IPS DF 6.9 (cell line): ENCODE results near the gene UCHL3.

Source experiments
- DNase-seq: peaks from one replicate; pipeline ENCODE4 v3.0.0-alpha.2; 2013; ENCODE audit warnings: low read depth, low spot score
- H3K27ac ChIP-seq: one replicate; pipeline ENCODE4 v1.5.1; 2013; ENCODE audit warnings: low read length, control low read depth
- H3K27me3 ChIP-seq: 2 replicates; pipeline ENCODE4 v1.6.1; 2013; ENCODE audit warnings: mild to moderate bottlenecking, low read length; ENCODE audit not compliant: control insufficient read depth, insufficient read depth
- H3K36me3 ChIP-seq: 2 replicates; pipeline ENCODE4 v1.6.1; 2013; ENCODE audit warnings: low read length; ENCODE audit not compliant: control insufficient read depth, insufficient read depth
- H3K4me1 ChIP-seq: 2 replicates; pipeline ENCODE4 v1.6.1; 2013; ENCODE audit warnings: low read length; ENCODE audit not compliant: control insufficient read depth, insufficient read depth
- H3K4me3 ChIP-seq: 2 replicates; pipeline ENCODE4 v1.5.1; 2013; ENCODE audit warnings: mild to moderate bottlenecking, low read length
- H3K9me3 ChIP-seq: 2 replicates; pipeline ENCODE4 v1.6.1; 2013; ENCODE audit warnings: low read length, inconsistent platforms; ENCODE audit not compliant: control insufficient read depth, insufficient read depth
- WGBS: extraction: QIAGEN DNeasy Blood & Tissue Kit; methylation state at CpG from one replicate; pipeline ENCODE4 v1.1.7; 2013; ENCODE audit warnings: mixed read lengths, missing lambda C conversion rate; ENCODE audit not compliant: insufficient read length, insufficient coverage; 5-methylcytosine and 5-hydroxymethylcytosine counted together

Gene UCHL3

DNA sequence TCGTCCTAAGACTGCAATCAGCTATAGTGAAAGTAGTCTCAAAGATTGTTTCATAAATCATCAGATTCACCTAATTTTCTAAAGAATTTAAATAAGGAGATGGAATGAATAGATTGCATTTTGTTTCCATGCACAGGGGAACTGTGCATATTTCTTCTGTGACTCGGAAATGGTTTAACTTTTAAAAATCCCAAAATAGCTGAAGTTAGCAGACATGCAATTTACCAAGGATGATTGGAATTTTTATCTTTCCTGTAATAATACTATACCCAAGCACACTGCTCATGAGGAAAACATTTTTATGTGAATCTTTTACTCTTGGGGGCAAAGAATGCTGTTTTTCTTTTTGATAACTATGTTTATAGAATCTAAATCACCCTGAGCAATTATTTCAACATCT is 71.6 kb downstream of the UCHL3 start:
- Histone ChIP-seq H3K9me3 (no peaks in the 10 kb centered on the region), H3K4me1 (no peaks in the 10 kb centered on the region), H3K36me3 (no peaks in the 10 kb centered on the region), H3K4me3 (no peak overlapping the region), H3K27me3 (no peaks in the 10 kb centered on the region), H3K27ac (no peak overlapping the region)
- WGBS: no CpG with 5 or more reads among the region's 2 CpGs
- no peak for DNase-seq

DNA sequence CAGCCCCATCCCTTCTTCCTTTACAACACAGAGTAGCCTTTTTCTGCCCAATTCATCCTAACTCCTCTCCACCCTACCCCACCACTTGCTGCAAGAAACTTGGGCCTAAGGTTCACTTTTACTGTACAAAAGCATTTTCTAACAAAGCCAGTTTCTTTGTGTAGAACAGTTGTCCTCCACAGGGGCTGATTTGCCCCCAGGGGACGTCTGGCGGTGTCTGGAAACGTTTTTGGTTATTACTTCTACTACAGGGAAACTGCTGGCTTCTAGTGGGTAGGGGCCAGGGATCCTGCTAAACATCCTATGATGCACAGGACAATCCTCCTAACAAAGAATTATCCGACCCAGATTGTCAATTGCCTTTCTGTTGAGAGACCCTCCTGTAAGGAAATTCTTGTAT is 79.2 kb downstream of the UCHL3 start:
- H3K9me3 ChIP-seq: no peaks in the 10 kb centered on the region
- H3K4me3 ChIP-seq: no peak overlapping the region
- no peaks in the 10 kb centered on the region for H3K27me3 ChIP-seq
- H3K36me3 ChIP-seq: no peaks in the 10 kb centered on the region
- no peak overlapping the region for H3K27ac ChIP-seq
- WGBS: no CpG with 5 or more reads among the region's 4 CpGs
- H3K4me1 ChIP-seq: no peaks in the 10 kb centered on the region
- no peak for DNase-seq

DNA sequence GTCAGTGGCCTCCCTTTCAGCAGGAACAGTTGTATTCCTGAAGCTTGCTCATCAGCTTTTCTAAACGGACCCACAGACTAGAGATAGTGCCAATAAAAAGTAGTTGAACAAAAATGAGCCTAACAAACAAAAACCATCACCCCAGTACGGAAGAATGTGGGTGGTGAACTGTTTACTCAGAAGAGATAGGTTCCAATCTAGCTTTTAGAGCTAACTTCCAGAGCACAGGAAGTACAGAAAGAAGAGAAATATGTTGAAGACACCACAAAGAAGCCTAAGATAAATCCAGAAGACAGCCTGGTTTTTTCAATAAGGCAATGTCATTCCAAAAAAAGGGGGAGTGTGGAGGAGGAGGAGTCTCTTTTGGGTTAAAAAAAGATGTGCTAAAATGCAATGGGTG is 83.7 kb downstream of the UCHL3 start:
- 0 out of 2 replicates have a peak, but pooled peaks cover 2% of the 10 kb centered on the region for H3K4me1 ChIP-seq
- H3K4me3 ChIP-seq: no peak overlapping the region
- H3K27me3 ChIP-seq: peaks cover 2% of the 10 kb centered on the region; the same call in 1 of the 2 replicates
- H3K36me3 ChIP-seq: no peaks in the 10 kb centered on the region
- H3K27ac ChIP-seq: no peak overlapping the region
- no CpG with 5 or more reads among the region's 2 CpGs for WGBS
- DNase-seq: no peak
- H3K9me3 ChIP-seq: no peaks in the 10 kb centered on the region

- Histone ChIP-seq H3K9me3 (no peaks in the 10 kb centered on the region), H3K27ac (no peak overlapping the region)
- no peak for DNase-seq
These were observed 85.7 kb downstream of the UCHL3 start for GRCh38 chr13:75635101-75635827.

DNA sequence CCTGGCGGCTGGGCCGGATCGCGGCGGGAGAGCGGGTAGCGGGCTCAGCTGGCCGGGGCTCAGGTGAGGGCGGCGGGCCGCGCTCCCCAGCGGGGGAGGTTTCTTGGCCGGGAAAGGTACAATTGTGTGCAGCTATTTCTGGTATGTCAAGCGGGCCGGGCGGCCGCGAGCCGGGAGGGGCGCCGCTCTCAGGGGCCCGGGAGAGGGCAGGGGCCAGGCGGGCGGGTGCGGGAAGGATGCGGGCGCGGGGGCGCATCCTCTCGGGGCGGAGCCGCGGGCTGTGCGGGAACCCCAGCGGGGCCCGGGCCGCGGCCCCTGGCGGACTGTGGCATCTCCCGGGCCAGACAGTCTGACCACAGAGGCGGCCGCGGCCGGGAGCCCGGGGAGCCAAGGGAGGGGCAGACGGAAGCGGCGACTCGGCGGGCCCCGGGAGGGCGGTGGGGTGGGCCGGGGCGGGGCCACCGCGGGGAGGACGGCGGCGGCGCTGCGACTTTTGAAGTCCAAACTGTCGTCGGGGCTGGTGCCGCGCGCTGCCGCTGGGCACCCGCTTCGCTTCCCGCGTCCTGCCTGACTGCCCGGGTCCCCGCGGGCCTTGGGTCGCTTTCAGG is 86.3 kb downstream of the UCHL3 start, which contains the start of gene LMO7:
Gene LMO7, plus strand, starts transcription at position 503 of the 608 bp plus-strand sequence. CDS start 328 bp downstream, outside the sequence.
- H3K27me3 ChIP-seq: peaks cover 2% of the 10 kb centered on the region; the same call in 1 of the 2 replicates

More at GRCh38 chr13:75635101-75635827, 85.7 kb downstream of the UCHL3 start:
- peak overlapping the region; percentile 71 for H3K4me3 ChIP-seq
- H3K4me1 ChIP-seq: peaks cover 2% of the 10 kb centered on the region; the same call in 1 of the 2 replicates
- H3K27me3 ChIP-seq: peaks cover 2% of the 10 kb centered on the region; the same call in 1 of the 2 replicates
- no CpG with 5 or more reads among the region's 49 CpGs for WGBS
- no peaks in the 10 kb centered on the region for H3K36me3 ChIP-seq

DNA sequence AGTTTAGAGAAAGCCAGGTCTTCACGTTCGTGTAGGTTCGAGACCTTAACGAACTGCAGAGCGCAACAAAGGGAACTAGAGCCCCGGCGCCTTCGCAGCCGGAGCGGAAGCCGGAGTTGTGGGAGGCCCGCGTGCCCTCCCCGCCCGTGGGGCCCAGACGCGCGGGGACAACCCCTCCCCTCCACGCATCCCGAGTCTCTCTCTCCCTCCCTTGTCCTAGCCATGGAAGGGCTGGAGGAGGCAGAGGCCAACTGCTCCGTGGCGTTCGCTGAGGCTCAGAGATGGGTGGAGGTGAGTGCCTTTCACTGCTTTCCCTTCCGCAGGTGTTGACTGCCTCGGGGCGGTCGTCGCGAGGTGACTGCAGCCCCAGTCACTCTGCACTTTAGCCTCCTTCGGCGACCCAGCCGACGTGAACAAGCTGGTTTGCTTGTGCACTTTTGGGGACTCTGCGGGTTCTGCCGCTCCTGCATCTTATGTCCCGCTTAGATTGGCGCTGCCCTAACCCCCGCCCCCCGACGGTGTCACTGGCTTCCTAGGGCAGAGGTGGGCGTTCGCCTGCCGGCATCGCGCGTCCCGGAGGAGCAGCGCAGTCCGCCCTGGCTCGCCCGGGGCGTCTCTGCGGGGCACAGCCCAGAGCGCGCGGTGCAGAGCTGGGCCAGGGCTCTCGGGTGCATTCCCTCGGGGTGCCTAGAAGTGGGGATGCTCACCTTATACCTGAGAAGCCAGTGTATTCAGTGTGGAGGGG is 87.0 kb downstream of the UCHL3 start:
- H3K9me3 ChIP-seq: no peaks in the 10 kb centered on the region
- peaks cover 2% of the 10 kb centered on the region; the same call in 1 of the 2 replicates for H3K27me3 ChIP-seq
- DNase-seq: no peak
- peak overlapping the region; percentile 71 for H3K4me3 ChIP-seq
- WGBS: no CpG with 5 or more reads among the region's 58 CpGs
- H3K4me1 ChIP-seq: peaks cover 4% of the 10 kb centered on the region
- no peak overlapping the region for H3K27ac ChIP-seq
- no peaks in the 10 kb centered on the region for H3K36me3 ChIP-seq

More for the DNA sequence above, 86.3 kb downstream of the UCHL3 start, which contains the start of gene LMO7:
- Histone ChIP-seq H3K36me3 (no peaks in the 10 kb centered on the region), H3K9me3 (no peaks in the 10 kb centered on the region), H3K27ac (no peak within 1 kb of the TSS), H3K4me1 (peaks cover 2% of the 10 kb centered on the region), H3K4me3 (peak within 1 kb of the TSS; percentile 71)
- WGBS: no CpG with 5 or more reads among the region's 76 CpGs
- DNase-seq: no peak

GRCh38 chr13:75637181-75637750 is 87.7 kb downstream of the UCHL3 start:
- no peak for DNase-seq
- no peak overlapping the region for H3K27ac ChIP-seq
- peaks cover 2% of the 10 kb centered on the region; the same call in 1 of the 2 replicates for H3K27me3 ChIP-seq
- no peaks in the 10 kb centered on the region for H3K9me3 ChIP-seq
- peaks cover 4% of the 10 kb centered on the region for H3K4me1 ChIP-seq
- H3K4me3 ChIP-seq: peak overlapping the region; percentile 71; the same call in 1 of the 2 replicates
- no peaks in the 10 kb centered on the region for H3K36me3 ChIP-seq
- no CpG with 5 or more reads among the region's 17 CpGs for WGBS

DNA sequence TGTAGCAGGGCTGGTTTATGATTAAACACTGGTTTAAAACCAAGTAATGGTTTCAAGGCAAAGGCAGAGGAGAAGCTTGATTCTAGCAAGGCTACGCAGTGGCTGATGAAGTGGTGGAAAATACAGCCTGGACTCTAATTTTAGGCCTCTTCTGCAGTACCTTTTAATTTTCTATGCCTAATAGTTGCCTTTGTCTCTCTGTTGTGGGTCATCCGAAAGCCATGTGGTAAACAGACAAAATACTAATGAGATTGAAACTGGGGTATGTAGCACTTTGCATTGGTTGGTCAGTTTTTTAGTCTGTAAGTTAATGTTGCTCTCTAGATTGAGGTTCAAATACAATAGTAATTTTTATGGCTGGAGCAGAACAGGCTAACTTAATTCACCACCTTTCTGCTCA is 89.9 kb downstream of the UCHL3 start:
- H3K4me3 ChIP-seq: no peak overlapping the region
- WGBS: no CpG with 5 or more reads among the region's 2 CpGs
- peaks cover 4% of the 10 kb centered on the region for H3K4me1 ChIP-seq

DNA sequence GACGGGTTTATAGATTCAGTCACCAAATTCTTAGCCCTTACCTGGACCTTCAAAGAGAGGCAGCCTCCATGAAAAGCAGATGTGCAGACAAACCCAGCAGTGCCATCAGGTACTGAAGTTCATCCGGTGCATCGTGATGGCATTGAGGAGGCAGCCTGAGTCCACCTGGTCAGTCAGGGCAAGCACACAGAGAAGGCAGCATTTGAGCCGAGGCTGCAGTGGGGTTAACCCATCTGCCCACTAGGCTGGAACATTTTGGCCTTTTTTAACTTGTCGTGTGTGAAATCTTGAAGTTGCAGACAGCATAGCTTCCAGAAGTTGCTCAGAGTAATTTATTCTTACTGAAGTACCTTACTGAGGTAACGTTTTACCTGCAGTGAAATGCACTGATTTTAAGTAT is 91.4 kb downstream of the UCHL3 start:
- no peak overlapping the region for H3K4me3 ChIP-seq
- H3K27ac ChIP-seq: no peak overlapping the region
- DNase-seq: no peak
- no CpG with 5 or more reads among the region's 6 CpGs for WGBS
- no peaks in the 10 kb centered on the region for H3K36me3 ChIP-seq
- no peaks in the 10 kb centered on the region for H3K9me3 ChIP-seq
- peaks cover 1% of the 10 kb centered on the region for H3K4me1 ChIP-seq
- H3K27me3 ChIP-seq: peaks cover 2% of the 10 kb centered on the region; the same call in 1 of the 2 replicates

More for the DNA sequence above, 89.9 kb downstream of the UCHL3 start:
- no peak for DNase-seq
- no peak overlapping the region for H3K27ac ChIP-seq
- H3K27me3 ChIP-seq: peaks cover 2% of the 10 kb centered on the region; the same call in 1 of the 2 replicates
- no peaks in the 10 kb centered on the region for H3K9me3 ChIP-seq
- no peaks in the 10 kb centered on the region for H3K36me3 ChIP-seq

- no peak for DNase-seq
- Histone ChIP-seq H3K4me1 (peaks cover 1% of the 10 kb centered on the region), H3K9me3 (no peaks in the 10 kb centered on the region), H3K27me3 (no peaks in the 10 kb centered on the region), H3K4me3 (no peak overlapping the region), H3K36me3 (no peaks in the 10 kb centered on the region), H3K27ac (no peak overlapping the region)
- WGBS: no CpG with 5 or more reads among the region's 1 CpG
These were observed 93.6 kb downstream of the UCHL3 start for GRCh38 chr13:75643182-75643581.
